22Rv1 (cell line): ENCODE data around the gene AKIRIN2.

Experiments
- H3K27ac ChIP-seq: fragments of 450-650 bp; 2 replicates; pipeline ENCODE4 v1.5.1; 2017
- CTCF ChIP-seq: fragments of 450-650 bp; IDR thresholded peaks from 2 replicates; pipeline ENCODE4 v1.5.1; 2017; ENCODE audit warnings: mild to moderate bottlenecking
- ZFX ChIP-seq: fragments of 450-650 bp; IDR thresholded peaks from 2 replicates; pipeline ENCODE4 v1.6.1; 2017; ENCODE audit warnings: antibody characterized with exemption, borderline replicate concordance

AKIRIN2 gene

GRCh38 chr6:87728706-87729105 lies 26.7 kb upstream of the AKIRIN2 start:
- H3K27ac ChIP-seq: no peak overlapping the region
- no peak for TF ChIP-seq CTCF
- no peak for TF ChIP-seq ZFX

- no peak overlapping the region for H3K27ac ChIP-seq
- TF ChIP-seq ZFX (no peak), CTCF (no peak)
Observed at GRCh38 chr6:87724983-87725811, 23.2 kb upstream of the AKIRIN2 start.

- no peak for TF ChIP-seq CTCF
- TF ChIP-seq ZFX: no peak
- no peak overlapping the region for H3K27ac ChIP-seq
Observed at GRCh38 chr6:87723170-87724078, 21.4 kb upstream of the AKIRIN2 start.

- TF ChIP-seq ZFX: no peak
- TF ChIP-seq CTCF: no peak
- H3K27ac ChIP-seq: no peak overlapping the region
Observed at GRCh38 chr6:87722540-87723169, 20.6 kb upstream of the AKIRIN2 start.

- H3K27ac ChIP-seq: no peak overlapping the region
Observed at GRCh38 chr6:87721311-87721710, 19.3 kb upstream of the AKIRIN2 start.

More at GRCh38 chr6:87721311-87721710, 19.3 kb upstream of the AKIRIN2 start:
- TF ChIP-seq ZFX (no peak), CTCF (no peak)
